Lower leg skin (tissue), 3 donors: Measurements from ENCODE around the gene PRDM2.

Experiments
- POLR2A ChIP-seq, 2 donors: fragments of 450-650 bp; IDR thresholded peaks; one replicate each; pipeline ENCODE4 v1.6.1; 2016 to 2017; ENCODE audit warnings: antibody characterized with exemption in 2 of 2, mild to moderate bottlenecking in 1 of 2, moderate library complexity in 1 of 2
- TF ChIP-seq, protein P1 (sequence below), 3 donors: fragments of 450-650 bp; IDR thresholded peaks; one replicate each; pipeline ENCODE4 v1.5.1; 2016; ENCODE audit warnings: antibody characterized with exemption in 3 of 3, mild to moderate bottlenecking in 3 of 3, moderate library complexity in 2 of 3

- TF ChIP-seq POLR2A (IDR thresholded peaks at IDR 0.05), result no peak
- TF ChIP-seq, protein P1, sequence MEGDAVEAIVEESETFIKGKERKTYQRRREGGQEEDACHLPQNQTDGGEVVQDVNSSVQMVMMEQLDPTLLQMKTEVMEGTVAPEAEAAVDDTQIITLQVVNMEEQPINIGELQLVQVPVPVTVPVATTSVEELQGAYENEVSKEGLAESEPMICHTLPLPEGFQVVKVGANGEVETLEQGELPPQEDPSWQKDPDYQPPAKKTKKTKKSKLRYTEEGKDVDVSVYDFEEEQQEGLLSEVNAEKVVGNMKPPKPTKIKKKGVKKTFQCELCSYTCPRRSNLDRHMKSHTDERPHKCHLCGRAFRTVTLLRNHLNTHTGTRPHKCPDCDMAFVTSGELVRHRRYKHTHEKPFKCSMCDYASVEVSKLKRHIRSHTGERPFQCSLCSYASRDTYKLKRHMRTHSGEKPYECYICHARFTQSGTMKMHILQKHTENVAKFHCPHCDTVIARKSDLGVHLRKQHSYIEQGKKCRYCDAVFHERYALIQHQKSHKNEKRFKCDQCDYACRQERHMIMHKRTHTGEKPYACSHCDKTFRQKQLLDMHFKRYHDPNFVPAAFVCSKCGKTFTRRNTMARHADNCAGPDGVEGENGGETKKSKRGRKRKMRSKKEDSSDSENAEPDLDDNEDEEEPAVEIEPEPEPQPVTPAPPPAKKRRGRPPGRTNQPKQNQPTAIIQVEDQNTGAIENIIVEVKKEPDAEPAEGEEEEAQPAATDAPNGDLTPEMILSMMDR (IDR thresholded peaks at IDR 0.05), result no peak
Observed at GRCh38 chr1:13652238-13652637, 47.8 kb upstream of the PRDM2 start.
